ENCODE results near the gene PARP9. TPM values are rescaled to one million over a fixed set of nuclear protein-coding genes. Genes with fewer than 3 reads are reported as not detected.
"Not testable (repeated sequence)": the region's sequence is repeated elsewhere in the genome, so short reads cannot be mapped to it uniquely, and the experiment has no call there.

Gene PARP9
- total and polyA plus RNA-seq, 4 donors, result 13.5 to 41.9 (median 25.4) TPM

DNA sequence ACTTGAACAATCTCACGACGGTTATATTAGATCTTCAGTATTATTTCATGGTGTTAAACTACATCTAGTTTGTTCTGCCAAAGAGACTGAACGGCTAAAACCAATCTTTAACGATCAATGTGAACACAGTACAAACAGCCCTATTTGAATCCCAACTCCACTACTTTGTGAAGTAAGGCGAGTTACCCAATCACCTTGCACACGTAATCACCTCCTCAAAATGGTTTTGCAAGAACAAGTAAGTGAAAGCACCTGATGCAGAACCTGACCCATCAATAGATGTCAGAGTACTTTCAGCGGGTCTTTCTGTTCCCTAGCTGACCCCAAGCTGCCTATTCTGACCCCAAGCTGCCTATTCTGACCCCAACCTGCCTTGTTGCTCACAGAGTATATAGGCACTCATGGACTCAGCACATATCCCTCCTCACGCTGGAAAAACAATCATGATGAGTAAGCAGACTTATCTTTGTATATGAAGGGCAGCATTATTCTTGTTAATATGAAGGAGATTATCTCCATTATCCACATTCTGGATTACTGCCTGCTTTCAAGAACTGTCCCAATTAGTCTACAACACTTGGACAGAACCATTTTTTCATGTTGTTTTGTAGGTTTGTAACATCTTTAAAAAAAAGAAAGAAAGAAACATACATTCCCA lies 53.1 kb downstream of the PARP9 start:
- Histone ChIP-seq H3K9me3 (ENCODE audit: control insufficient read depth, low read length) (no peaks in the 10 kb centered on the region), H3K4me3 (ENCODE audit: low read length in 2 of 2) (no peak overlapping the region), H3K27me3 (ENCODE audit: control insufficient read depth in 1 of 2, insufficient read depth in 2 of 2, low read length in 1 of 2) (no peaks in the 10 kb centered on the region), H3K27ac (ENCODE audit: low read depth in 1 of 2, low read length in 2 of 2) (no peak overlapping the region), H3K36me3 (ENCODE audit: control insufficient read depth in 1 of 2, insufficient read depth in 2 of 2, low read length in 1 of 2) (no peaks in the 10 kb centered on the region), H3K4me1 (ENCODE audit: control insufficient read depth in 1 of 2, insufficient read depth in 2 of 2, low read length in 2 of 2) (peaks cover 0 to 5% of the 10 kb centered on the region in 2 donors)
- intact Hi-C loops (cut with DNase I), result no loop called here
- WGBS, 2 donors, result 85 to 87% methylated on average over 8 of the region's 8 CpGs
- ATAC-seq (ENCODE audit: low FRiP score), result no peak
- no peak for DNase-seq

- peak in 1 of 2 donors; percentile 59 for DNase-seq
- H3K4me1 ChIP-seq (ENCODE audit: control insufficient read depth in 1 of 2, insufficient read depth in 2 of 2, low read length in 2 of 2); H3K27me3 ChIP-seq (ENCODE audit: control insufficient read depth in 1 of 2, insufficient read depth in 2 of 2, low read length in 1 of 2); H3K36me3 ChIP-seq (ENCODE audit: control insufficient read depth in 1 of 2, insufficient read depth in 2 of 2, low read length in 1 of 2); ATAC-seq (ENCODE audit: low FRiP score); H3K4me3 ChIP-seq (ENCODE audit: low read length in 2 of 2); H3K9me3 ChIP-seq (ENCODE audit: control insufficient read depth, low read length); intact Hi-C loops (cut with DNase I): not testable (repeated sequence)
- H3K27ac ChIP-seq (ENCODE audit: low read depth in 1 of 2, low read length in 2 of 2), result peak overlapping the region in 1 of 2 donors; percentile 43
- WGBS, 2 donors, result 36 to 39% methylated on average over 9 of the region's 9 CpGs
These were observed 55.2 kb downstream of the PARP9 start for GRCh38 chr3:122508944-122509343.

DNA sequence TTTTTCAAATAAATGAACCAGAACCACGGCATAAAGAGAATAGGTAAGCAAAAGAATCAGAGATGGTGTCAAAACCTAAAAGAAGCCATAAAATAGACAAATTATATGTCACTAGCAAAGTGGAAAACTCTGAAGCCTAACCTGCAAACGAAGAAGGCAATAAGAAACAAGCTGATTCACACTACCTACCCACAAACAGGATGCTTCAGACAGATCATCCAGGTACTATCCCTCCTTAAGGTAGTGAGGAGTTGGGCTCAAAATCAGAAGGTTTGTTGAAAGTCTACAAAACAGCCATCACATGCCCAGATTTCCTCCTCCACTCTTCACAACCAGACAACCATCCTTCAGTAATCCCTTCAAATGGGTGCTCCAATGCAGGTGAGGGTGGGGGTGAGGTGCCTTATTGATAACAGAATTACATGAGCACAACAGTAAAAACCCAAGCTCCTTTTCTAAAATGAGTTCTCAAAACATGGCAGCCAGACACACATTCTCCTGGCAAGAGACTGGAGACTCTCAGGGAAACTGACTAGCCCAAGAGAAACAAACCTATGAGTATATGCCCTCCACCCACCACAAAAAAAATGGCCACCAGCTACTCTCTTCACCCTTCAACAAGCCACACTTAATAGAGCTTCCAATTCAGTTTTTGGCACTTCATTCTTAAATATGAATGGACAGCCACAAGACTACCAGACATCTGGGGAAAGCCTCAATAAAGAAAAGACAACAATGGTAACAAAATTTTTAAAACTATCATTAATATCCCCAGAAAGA lies 55.8 kb downstream of the PARP9 start:
- H3K36me3 ChIP-seq (ENCODE audit: control insufficient read depth in 1 of 2, insufficient read depth in 2 of 2, low read length in 1 of 2), result no peaks in the 10 kb centered on the region
- no peak for DNase-seq
- ATAC-seq (ENCODE audit: low FRiP score), result no peak
- no peak overlapping the region for H3K27ac ChIP-seq (ENCODE audit: low read depth in 1 of 2, low read length in 2 of 2)
- intact Hi-C loops (cut with DNase I), result no loop called here
- no peaks in the 10 kb centered on the region for H3K27me3 ChIP-seq (ENCODE audit: control insufficient read depth in 1 of 2, insufficient read depth in 2 of 2, low read length in 1 of 2)
- H3K9me3 ChIP-seq (ENCODE audit: control insufficient read depth, low read length), result no peaks in the 10 kb centered on the region
- peaks cover 0 to 5% of the 10 kb centered on the region in 2 donors for H3K4me1 ChIP-seq (ENCODE audit: control insufficient read depth in 1 of 2, insufficient read depth in 2 of 2, low read length in 2 of 2)
- H3K4me3 ChIP-seq (ENCODE audit: low read length in 2 of 2), result no peak overlapping the region
- 93 to 95% methylated on average over 2 of the region's 2 CpGs for WGBS, 2 donors

DNA sequence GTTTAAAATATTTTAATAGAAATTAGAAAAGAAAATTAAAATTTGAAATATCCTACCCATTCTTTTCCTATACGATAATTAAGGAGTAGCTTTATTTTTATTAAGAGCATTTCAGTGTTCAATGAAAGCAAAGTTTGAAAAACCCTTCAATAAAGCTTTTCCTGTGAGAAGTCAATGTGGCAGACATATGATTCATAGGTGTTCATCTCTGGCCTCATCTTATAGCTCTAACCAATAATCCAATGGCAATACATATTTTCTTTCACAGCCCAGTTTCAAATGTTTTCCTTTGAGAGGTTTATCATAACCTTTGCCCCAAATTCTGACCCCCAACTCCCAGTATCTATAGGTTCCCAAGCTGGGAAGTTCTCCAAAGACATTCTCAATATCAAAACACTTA lies 57.6 kb downstream of the PARP9 start:
- DNase-seq, result no peak
- no peak for ATAC-seq (ENCODE audit: low FRiP score)
- Histone ChIP-seq H3K27me3 (ENCODE audit: control insufficient read depth in 1 of 2, insufficient read depth in 2 of 2, low read length in 1 of 2) (no peaks in the 10 kb centered on the region), H3K4me1 (ENCODE audit: control insufficient read depth in 1 of 2, insufficient read depth in 2 of 2, low read length in 2 of 2) (peaks cover 0 to 8% of the 10 kb centered on the region in 2 donors), H3K36me3 (ENCODE audit: control insufficient read depth in 1 of 2, insufficient read depth in 2 of 2, low read length in 1 of 2) (no peaks in the 10 kb centered on the region), H3K4me3 (ENCODE audit: low read length in 2 of 2) (no peak overlapping the region), H3K9me3 (ENCODE audit: control insufficient read depth, low read length) (no peaks in the 10 kb centered on the region), H3K27ac (ENCODE audit: low read depth in 1 of 2, low read length in 2 of 2) (no peak overlapping the region)
- WGBS, 2 donors, result 96 to 97% methylated on average over 1 of the region's 1 CpG
- intact Hi-C loops (cut with DNase I), result no loop called here

- H3K27ac ChIP-seq (ENCODE audit: low read depth in 1 of 2, low read length in 2 of 2), result no peak overlapping the region
- H3K36me3 ChIP-seq (ENCODE audit: control insufficient read depth in 1 of 2, insufficient read depth in 2 of 2, low read length in 1 of 2), result no peaks in the 10 kb centered on the region
- H3K9me3 ChIP-seq (ENCODE audit: control insufficient read depth, low read length), result no peaks in the 10 kb centered on the region
- WGBS, 2 donors, result 70 to 73% methylated on average over 2 of the region's 2 CpGs
- H3K4me3 ChIP-seq (ENCODE audit: low read length in 2 of 2), result no peak overlapping the region
- intact Hi-C loops (cut with DNase I), result no loop called here
- H3K4me1 ChIP-seq (ENCODE audit: control insufficient read depth in 1 of 2, insufficient read depth in 2 of 2, low read length in 2 of 2), result peaks cover 0 to 8% of the 10 kb centered on the region in 2 donors
- ATAC-seq (ENCODE audit: low FRiP score), result no peak
- DNase-seq, result no peak
- H3K27me3 ChIP-seq (ENCODE audit: control insufficient read depth in 1 of 2, insufficient read depth in 2 of 2, low read length in 1 of 2), result no peaks in the 10 kb centered on the region
These were observed 58.4 kb downstream of the PARP9 start for GRCh38 chr3:122505676-122506075.

- intact Hi-C loops (cut with DNase I), result no loop called here
These were observed 61.2 kb downstream of the PARP9 start for GRCh38 chr3:122502941-122503340.

DNA sequence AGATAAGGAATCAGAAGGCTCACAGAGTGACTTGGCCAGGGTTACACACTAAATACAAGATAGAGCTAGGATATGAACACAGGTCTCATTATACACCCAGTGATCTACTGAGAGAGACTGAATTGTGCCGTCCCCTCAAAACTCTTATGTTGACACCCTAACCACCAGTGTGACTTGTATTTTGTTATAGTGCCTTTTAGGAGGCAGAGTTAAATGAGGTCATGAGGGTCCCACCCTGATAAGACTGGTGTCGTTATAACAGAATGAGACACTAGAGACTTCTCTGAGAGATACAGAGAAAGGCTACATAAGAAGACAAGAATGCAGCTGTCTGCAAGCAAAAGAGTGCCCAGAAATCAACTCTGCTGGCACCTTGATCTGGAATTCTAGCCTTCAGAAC lies 62.0 kb downstream of the PARP9 start:
- H3K36me3 ChIP-seq (ENCODE audit: control insufficient read depth in 1 of 2, insufficient read depth in 2 of 2, low read length in 1 of 2), result no peaks in the 10 kb centered on the region
- peaks cover 0 to 6% of the 10 kb centered on the region in 2 donors for H3K4me1 ChIP-seq (ENCODE audit: control insufficient read depth in 1 of 2, insufficient read depth in 2 of 2, low read length in 2 of 2)
- H3K4me3 ChIP-seq (ENCODE audit: low read length in 2 of 2), result no peak overlapping the region

More at GRCh38 chr3:122502941-122503340, 61.2 kb downstream of the PARP9 start:
- no peaks in the 10 kb centered on the region for H3K27me3 ChIP-seq (ENCODE audit: control insufficient read depth in 1 of 2, insufficient read depth in 2 of 2, low read length in 1 of 2)
- ATAC-seq (ENCODE audit: low FRiP score), result no peak
- no peak overlapping the region for H3K27ac ChIP-seq (ENCODE audit: low read depth in 1 of 2, low read length in 2 of 2)
- no peaks in the 10 kb centered on the region for H3K9me3 ChIP-seq (ENCODE audit: control insufficient read depth, low read length)
- H3K4me1 ChIP-seq (ENCODE audit: control insufficient read depth in 1 of 2, insufficient read depth in 2 of 2, low read length in 2 of 2), result peaks cover 0 to 6% of the 10 kb centered on the region in 2 donors
- no peak for DNase-seq
- no peaks in the 10 kb centered on the region for H3K36me3 ChIP-seq (ENCODE audit: control insufficient read depth in 1 of 2, insufficient read depth in 2 of 2, low read length in 1 of 2)
- H3K4me3 ChIP-seq (ENCODE audit: low read length in 2 of 2), result no peak overlapping the region
- WGBS, 2 donors, result 85 to 88% methylated on average over 2 of the region's 2 CpGs

DNA sequence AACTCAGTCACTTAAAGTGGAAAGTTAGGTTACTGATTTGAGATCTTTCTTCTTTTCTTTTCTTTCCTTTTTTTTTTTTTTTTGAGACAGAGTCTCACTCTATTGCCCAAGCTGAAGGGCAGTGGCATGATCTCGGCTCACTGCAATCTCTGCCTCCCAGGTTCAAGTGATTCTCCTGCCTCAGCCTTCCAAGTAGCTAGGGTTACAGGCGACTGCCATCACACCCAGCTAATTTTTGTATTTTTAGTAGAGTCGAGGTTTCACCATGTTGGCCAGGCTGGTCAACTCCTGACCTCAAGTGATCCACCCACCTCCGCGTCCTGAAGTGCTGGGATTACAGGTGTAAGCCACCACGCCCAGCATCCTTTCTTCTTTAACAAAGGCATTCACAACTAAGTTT lies 63.1 kb downstream of the PARP9 start:
- H3K4me3 ChIP-seq (ENCODE audit: low read length in 2 of 2); H3K36me3 ChIP-seq (ENCODE audit: control insufficient read depth in 1 of 2, insufficient read depth in 2 of 2, low read length in 1 of 2); H3K27ac ChIP-seq (ENCODE audit: low read depth in 1 of 2, low read length in 2 of 2); H3K27me3 ChIP-seq (ENCODE audit: control insufficient read depth in 1 of 2, insufficient read depth in 2 of 2, low read length in 1 of 2); ATAC-seq (ENCODE audit: low FRiP score); H3K9me3 ChIP-seq (ENCODE audit: control insufficient read depth, low read length); H3K4me1 ChIP-seq (ENCODE audit: control insufficient read depth in 1 of 2, insufficient read depth in 2 of 2, low read length in 2 of 2); DNase-seq; intact Hi-C loops (cut with DNase I): not testable (repeated sequence)
- WGBS, 2 donors, result 90 to 94% methylated on average over 6 of the region's 6 CpGs

More for the DNA sequence above, 62.0 kb downstream of the PARP9 start:
- intact Hi-C loops (cut with DNase I), result no loop called here
- no peaks in the 10 kb centered on the region for H3K27me3 ChIP-seq (ENCODE audit: control insufficient read depth in 1 of 2, insufficient read depth in 2 of 2, low read length in 1 of 2)
- ATAC-seq (ENCODE audit: low FRiP score) (no peak), DNase-seq (no peak)
- no peaks in the 10 kb centered on the region for H3K9me3 ChIP-seq (ENCODE audit: control insufficient read depth, low read length)
- WGBS, 2 donors, result 35 to 43% methylated on average over 2 of the region's 2 CpGs
- H3K27ac ChIP-seq (ENCODE audit: low read depth in 1 of 2, low read length in 2 of 2), result no peak overlapping the region

DNA sequence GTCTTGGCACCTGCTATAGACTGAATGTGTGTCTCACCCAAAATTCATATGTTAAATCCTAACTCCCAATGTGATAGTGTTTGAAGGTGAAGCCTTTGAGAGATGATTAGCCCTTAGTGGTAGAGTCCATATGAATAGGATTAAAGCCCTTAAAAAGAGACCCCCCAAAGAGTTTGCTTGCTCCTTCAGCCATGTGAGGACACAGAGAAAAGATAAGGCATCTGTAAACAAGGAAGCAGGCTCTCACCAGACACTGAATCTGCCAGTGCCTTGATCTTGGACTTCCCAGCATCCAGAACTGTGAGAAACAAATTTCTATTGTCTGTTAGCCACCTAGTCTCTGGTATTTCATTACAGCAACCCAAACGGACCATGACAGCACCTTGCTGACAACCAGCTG lies 65.9 kb downstream of the PARP9 start:
- peaks cover 0 to 6% of the 10 kb centered on the region in 2 donors for H3K4me1 ChIP-seq (ENCODE audit: control insufficient read depth in 1 of 2, insufficient read depth in 2 of 2, low read length in 2 of 2)
- H3K36me3 ChIP-seq (ENCODE audit: control insufficient read depth in 1 of 2, insufficient read depth in 2 of 2, low read length in 1 of 2), result peaks cover 0 to 4% of the 10 kb centered on the region in 2 donors
- H3K9me3 ChIP-seq (ENCODE audit: control insufficient read depth, low read length), result no peaks in the 10 kb centered on the region
- intact Hi-C loops (cut with DNase I), result no loop called here
- 50 to 74% methylated on average over 1 of the region's 1 CpG for WGBS, 2 donors
- no peak overlapping the region for H3K4me3 ChIP-seq (ENCODE audit: low read length in 2 of 2)
- DNase-seq (no peak), ATAC-seq (ENCODE audit: low FRiP score) (no peak)
- no peak overlapping the region for H3K27ac ChIP-seq (ENCODE audit: low read depth in 1 of 2, low read length in 2 of 2)
- H3K27me3 ChIP-seq (ENCODE audit: control insufficient read depth in 1 of 2, insufficient read depth in 2 of 2, low read length in 1 of 2), result no peaks in the 10 kb centered on the region
